H9 (cell line): ENCODE results near the gene SH2B2. TPM values are rescaled to one million over a fixed set of nuclear protein-coding genes. Genes with fewer than 3 reads are reported as not detected.

ENCODE experiments used
- DNase-seq: peaks from one replicate; pipeline ENCODE4 v3.0.0-alpha.2; 2017
- H2AFZ ChIP-seq: one replicate; pipeline ENCODE4 v1.6.1; 2013; ENCODE audit warnings: mild to moderate bottlenecking, low read length, control low read depth, moderate library complexity
- H2AK5ac ChIP-seq: 2 replicates; pipeline ENCODE4 v1.6.1; 2013; ENCODE audit warnings: low read length, control low read depth, mixed read lengths; ENCODE audit not compliant: insufficient read length
- H2BK120ac ChIP-seq: one replicate; pipeline ENCODE4 v1.6.1; 2013; ENCODE audit warnings: low read depth, mild to moderate bottlenecking, low read length, control low read depth, inconsistent platforms; ENCODE audit not compliant: poor library complexity, severe bottlenecking
- H2BK12ac ChIP-seq: 2 replicates; pipeline ENCODE4 v1.6.1; 2013; ENCODE audit warnings: low read length, control low read depth, mixed read lengths, low read depth; ENCODE audit not compliant: insufficient read length
- H2BK15ac ChIP-seq: 2 replicates; pipeline ENCODE4 v1.6.1; 2013; ENCODE audit warnings: low read depth, low read length, control low read depth
- H2BK20ac ChIP-seq: one replicate; pipeline ENCODE4 v1.6.1; 2013; ENCODE audit warnings: low read depth, mild to moderate bottlenecking, low read length, control low read depth, inconsistent platforms; ENCODE audit not compliant: poor library complexity, severe bottlenecking
- H2BK5ac ChIP-seq: 2 replicates; pipeline ENCODE4 v1.6.1; 2013; ENCODE audit warnings: low read length, control low read depth, mixed read lengths; ENCODE audit not compliant: insufficient read length
- H3K14ac ChIP-seq: 2 replicates; pipeline ENCODE4 v1.6.1; 2013; ENCODE audit warnings: low read length, control low read depth; ENCODE audit not compliant: insufficient read depth
- H3K18ac ChIP-seq: 2 replicates; pipeline ENCODE4 v1.6.1; 2013; ENCODE audit warnings: low read depth, mild to moderate bottlenecking, mixed read lengths, low read length, control low read depth; ENCODE audit not compliant: insufficient read length
- H3K23ac ChIP-seq: 2 replicates; pipeline ENCODE4 v1.6.1; 2013; ENCODE audit warnings: low read length, control low read depth, mixed read lengths, low read depth; ENCODE audit not compliant: insufficient read length
- H3K23me2 ChIP-seq: 2 replicates; pipeline ENCODE4 v1.6.1; 2013; ENCODE audit warnings: low read depth, mild to moderate bottlenecking, mixed read lengths, low read length, control low read depth; ENCODE audit not compliant: insufficient read length, poor library complexity, severe bottlenecking
- H3K27ac ChIP-seq: 2 replicates; pipeline ENCODE4 v1.5.1; 2013; ENCODE audit warnings: low read length, control low read depth, mixed read lengths, low read depth; ENCODE audit not compliant: insufficient read length
- H3K27me3 ChIP-seq: 2 replicates; pipeline ENCODE4 v1.6.1; 2013; ENCODE audit warnings: low read length, control low read depth, inconsistent platforms; ENCODE audit not compliant: insufficient read depth
- H3K4ac ChIP-seq: 2 replicates; pipeline ENCODE4 v1.6.1; 2013; ENCODE audit warnings: low read depth, mild to moderate bottlenecking, control low read depth, inconsistent platforms, low read length, moderate library complexity
- H3K4me1 ChIP-seq: 2 replicates; pipeline ENCODE4 v1.6.1; 2013; ENCODE audit warnings: low read length, control low read depth, inconsistent platforms; ENCODE audit not compliant: insufficient read depth
- H3K4me2 ChIP-seq: 2 replicates; pipeline ENCODE4 v1.6.1; 2013; ENCODE audit warnings: low read length, control low read depth, mixed read lengths; ENCODE audit not compliant: insufficient read length, insufficient read depth
- H3K56ac ChIP-seq: 2 replicates; pipeline ENCODE4 v1.6.1; 2013; ENCODE audit warnings: low read depth, mild to moderate bottlenecking, mixed read lengths, low read length, control low read depth; ENCODE audit not compliant: insufficient read length
- H3K79me1 ChIP-seq: 2 replicates; pipeline ENCODE4 v1.6.1; 2013; ENCODE audit warnings: low read depth, mild to moderate bottlenecking, moderate library complexity, low read length, control low read depth, inconsistent platforms; ENCODE audit not compliant: insufficient read depth, poor library complexity, severe bottlenecking
- H3K79me2 ChIP-seq: 2 replicates; pipeline ENCODE4 v1.6.1; 2013; ENCODE audit warnings: low read length, control low read depth, inconsistent platforms; ENCODE audit not compliant: insufficient read depth
- H3K9ac ChIP-seq: 2 replicates; pipeline ENCODE4 v1.6.1; 2013; ENCODE audit warnings: low read length, control low read depth, mixed read lengths; ENCODE audit not compliant: insufficient read length; ENCODE audit errors: extremely low read depth
- H3K9me3 ChIP-seq: one replicate; pipeline ENCODE4 v1.6.1; 2013; ENCODE audit warnings: low read depth, low read length, inconsistent platforms; ENCODE audit not compliant: control insufficient read depth
- H3T11ph ChIP-seq: one replicate; pipeline ENCODE4 v1.6.1; 2013; ENCODE audit warnings: mild to moderate bottlenecking, low read length, control low read depth, inconsistent platforms
- H4K20me1 ChIP-seq: one replicate; pipeline ENCODE4 v1.6.1; 2013; ENCODE audit not compliant: control insufficient read depth, insufficient read length, insufficient read depth
- H4K5ac ChIP-seq: 2 replicates; pipeline ENCODE4 v1.6.1; 2013; ENCODE audit warnings: low read depth, mild to moderate bottlenecking, mixed read lengths, low read length, control low read depth; ENCODE audit not compliant: insufficient read length
- H4K8ac ChIP-seq: replicated peaks from 2 replicates; pipeline ENCODE4 v1.6.1; 2013; ENCODE audit warnings: low read length, control low read depth, mixed read lengths, low read depth; ENCODE audit not compliant: insufficient read length
- H4K91ac ChIP-seq: 2 replicates; pipeline ENCODE4 v1.6.1; 2013; ENCODE audit warnings: low read depth, mild to moderate bottlenecking, moderate library complexity, mixed read lengths, low read length, control low read depth; ENCODE audit not compliant: insufficient read length
- H3K27ac Mint-ChIP-seq, 3 experiments: 2 replicates in 2 of 3; 3 replicates in 1 of 3; pipeline ENCODE4 v1.8.0; 2020 to 2021; ENCODE audit warnings: mixed read lengths in 3 of 3, mild to moderate bottlenecking in 1 of 3, moderate library complexity in 1 of 3
- H3K27me3 Mint-ChIP-seq: 2 replicates; pipeline ENCODE4 v1.8.0; 2021; ENCODE audit warnings: low read depth, mild to moderate bottlenecking, moderate library complexity, mixed read lengths
- H3K36me3 Mint-ChIP-seq, 3 experiments: 2 replicates in 2 of 3; 3 replicates in 1 of 3; pipeline ENCODE4 v1.8.0; 2020 to 2021; ENCODE audit warnings: low read depth in 3 of 3, mixed read lengths in 3 of 3; ENCODE audit not compliant: insufficient read depth in 1 of 3
- H3K4me1 Mint-ChIP-seq, 2 experiments: 2 replicates each; pipeline ENCODE4 v1.8.0; 2020; ENCODE audit warnings: mixed read lengths in 2 of 2
- H3K4me3 Mint-ChIP-seq, 2 experiments: 2 replicates in 1 of 2; 3 replicates in 1 of 2; pipeline ENCODE4 v1.8.0; 2020 to 2021; ENCODE audit warnings: mild to moderate bottlenecking in 2 of 2, mixed read lengths in 2 of 2, moderate library complexity in 1 of 2
- H3K9me3 Mint-ChIP-seq, 2 experiments: 2 replicates in 1 of 2; 3 replicates in 1 of 2; pipeline ENCODE4 v1.8.0; 2020; ENCODE audit warnings: mild to moderate bottlenecking in 2 of 2, mixed read lengths in 2 of 2, moderate library complexity in 1 of 2
- WGBS: extraction: QIAGEN DNeasy Blood & Tissue Kit; methylation state at CpG from one replicate; pipeline ENCODE4 v1.1.7; 2013; ENCODE audit warnings: missing lambda C conversion rate, low lambda C conversion rate, mixed read lengths; ENCODE audit not compliant: insufficient read length; ENCODE audit errors: extremely low coverage; 5-methylcytosine and 5-hydroxymethylcytosine counted together
- total RNA-seq: library from RNA; stranded (reverse); gene quantifications from 2 replicates; pipeline ENCODE4 v1.2.1, GENCODE V29; 2021
- TF ChIP-seq, protein P1 (sequence below): fragments of 200-600 bp; sonication (generic); conservative IDR thresholded peaks from 3 replicates; pipeline ENCODE4 v1.8.0; 2021; ENCODE audit warnings: antibody characterized with exemption, mild to moderate bottlenecking

Gene SH2B2
- total RNA-seq, 1 experiment from 2014 or later, result 10.4 TPM

DNA sequence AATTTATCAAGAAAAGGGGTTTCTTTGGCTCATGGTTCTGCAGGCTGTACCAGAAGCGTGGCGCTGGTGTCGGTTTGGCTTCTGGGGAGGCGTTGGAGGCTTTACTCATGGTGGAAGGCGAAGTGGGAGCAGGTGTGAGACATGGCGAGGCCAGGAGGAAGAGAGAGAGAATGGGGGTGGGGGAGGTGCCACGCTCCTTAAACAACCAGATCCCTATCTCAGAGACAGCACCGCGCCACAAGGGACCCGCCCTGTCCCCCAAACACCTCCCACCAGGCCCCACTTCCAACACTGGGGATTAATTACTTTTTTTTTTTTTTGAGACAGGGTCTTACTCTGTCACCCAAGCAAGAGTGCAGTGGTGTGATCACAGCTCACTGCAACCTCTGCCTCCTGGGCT lies 18.0 kb upstream of the SH2B2 start:
- peaks cover 3 to 6% of the 10 kb centered on the region in 2 experiments for H3K4me1 Mint-ChIP-seq
- H3K27ac Mint-ChIP-seq, result no peak overlapping the region
- Histone ChIP-seq H2BK12ac (no peak overlapping the region), H3T11ph (no peak overlapping the region), H2BK15ac (no peak overlapping the region), H3K79me1 (no peaks in the 10 kb centered on the region), H3K9ac (no peak overlapping the region), H3K4me2 (no peak overlapping the region), H3K23ac (no peak overlapping the region), H3K18ac (no peak overlapping the region), H4K5ac (no peak overlapping the region), H2BK20ac (no peak overlapping the region), H2BK120ac (no peak overlapping the region), H3K14ac (no peak overlapping the region), H4K91ac (no peak overlapping the region), H3K9me3 (no peaks in the 10 kb centered on the region), H2AK5ac (no peak overlapping the region), H2BK5ac (no peak overlapping the region), H3K23me2 (no peaks in the 10 kb centered on the region), H3K4ac (no peak overlapping the region), H4K8ac (no peak overlapping the region), H3K27me3 (no peaks in the 10 kb centered on the region), H3K56ac (no peak overlapping the region), H4K20me1 (no peaks in the 10 kb centered on the region), H3K27ac (no peak overlapping the region), H3K4me1 (no peaks in the 10 kb centered on the region), H3K79me2 (no peaks in the 10 kb centered on the region), H2AFZ (no peak overlapping the region)
- peak; percentile 19 for DNase-seq
- no peaks in the 10 kb centered on the region for H3K9me3 Mint-ChIP-seq
- no CpG with 5 or more reads among the region's 10 CpGs for WGBS
- H3K4me3 Mint-ChIP-seq, result no peak overlapping the region
- TF ChIP-seq, protein P1, sequence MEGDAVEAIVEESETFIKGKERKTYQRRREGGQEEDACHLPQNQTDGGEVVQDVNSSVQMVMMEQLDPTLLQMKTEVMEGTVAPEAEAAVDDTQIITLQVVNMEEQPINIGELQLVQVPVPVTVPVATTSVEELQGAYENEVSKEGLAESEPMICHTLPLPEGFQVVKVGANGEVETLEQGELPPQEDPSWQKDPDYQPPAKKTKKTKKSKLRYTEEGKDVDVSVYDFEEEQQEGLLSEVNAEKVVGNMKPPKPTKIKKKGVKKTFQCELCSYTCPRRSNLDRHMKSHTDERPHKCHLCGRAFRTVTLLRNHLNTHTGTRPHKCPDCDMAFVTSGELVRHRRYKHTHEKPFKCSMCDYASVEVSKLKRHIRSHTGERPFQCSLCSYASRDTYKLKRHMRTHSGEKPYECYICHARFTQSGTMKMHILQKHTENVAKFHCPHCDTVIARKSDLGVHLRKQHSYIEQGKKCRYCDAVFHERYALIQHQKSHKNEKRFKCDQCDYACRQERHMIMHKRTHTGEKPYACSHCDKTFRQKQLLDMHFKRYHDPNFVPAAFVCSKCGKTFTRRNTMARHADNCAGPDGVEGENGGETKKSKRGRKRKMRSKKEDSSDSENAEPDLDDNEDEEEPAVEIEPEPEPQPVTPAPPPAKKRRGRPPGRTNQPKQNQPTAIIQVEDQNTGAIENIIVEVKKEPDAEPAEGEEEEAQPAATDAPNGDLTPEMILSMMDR, result no peak
- H3K36me3 Mint-ChIP-seq, result no peaks in the 10 kb centered on the region
- peaks cover 2% of the 10 kb centered on the region for H3K27me3 Mint-ChIP-seq
